Measurements from ENCODE around the gene PFKFB3. TPM values are rescaled to one million over a fixed set of nuclear protein-coding genes. Genes with fewer than 3 reads are reported as not detected.
A peak's percentile ranks its signal among the peaks of the same experiment; 100 is the strongest.

The PFKFB3 gene
- total and polyA plus RNA-seq, 2 of the 4 experiments (the other 2 are of a cell fraction), result 34.1 to 45.5 TPM

- BruUV-seq (replicated peaks), result TSS peak; percentile 31
- Histone ChIP-seq H2BK5ac (ENCODE audit: low read depth, low read length, poor library complexity, severe bottlenecking) (no peak overlapping the region), H3K4ac (ENCODE audit: low read depth, low read length) (0 out of 2 replicates have a peak overlapping the region, but pooled peaks have one; percentile 0), H4K8ac (ENCODE audit: low read depth in 2 of 2, low read length in 2 of 2) (no peak overlapping the region), H2BK15ac (ENCODE audit: low read depth, low read length) (no peak overlapping the region), H3K18ac (ENCODE audit: low read depth, low read length) (no peak overlapping the region), H3K27me3 (ENCODE audit: control insufficient read depth, insufficient read depth, low read length) (no peaks in the 10 kb centered on the region), H2BK20ac (ENCODE audit: low read depth, low read length) (no peak overlapping the region), H3K36me3 (ENCODE audit: control insufficient read depth, insufficient read depth, low read length) (peaks cover 92% of the 10 kb centered on the region), H4K5ac (ENCODE audit: low read depth, low read length) (no peak overlapping the region), H3K79me1 (ENCODE audit: low read depth in 1 of 2, low read length in 2 of 2) (peaks cover 27 to 94% of the 10 kb centered on the region in 2 experiments), H4K91ac (ENCODE audit: insufficient read depth, low read depth, low read length) (no peak overlapping the region), H3K4me2 (ENCODE audit: low read depth, low read length) (no peak overlapping the region), H3K23ac (ENCODE audit: low read depth, low read length) (no peak overlapping the region), H3K27ac (ENCODE audit: insufficient read depth, low read length) (peak overlapping the region; percentile 10; the same call in 1 of the 2 replicates), H4K20me1 (ENCODE audit: insufficient read depth, low read length) (peaks cover 65% of the 10 kb centered on the region), H3K14ac (replicated peaks; ENCODE audit: low read depth, low read length) (0 out of 2 replicates have a peak overlapping the region, but pooled peaks have one; percentile 0), H2AFZ (replicated peaks; ENCODE audit: low read length, poor library complexity) (peak overlapping the region; percentile 9), H2AK5ac (ENCODE audit: low read depth, low read length) (no peak overlapping the region), H3K56ac (ENCODE audit: extremely low read depth, insufficient read depth, low read length) (no peak overlapping the region), H3K9me3 (ENCODE audit: control insufficient read depth, insufficient read depth, low read length) (no peaks in the 10 kb centered on the region), H2AK9ac (replicated peaks; ENCODE audit: low read depth, low read length, poor library complexity) (peak overlapping the region; percentile 70), H3K4me3 (ENCODE audit: insufficient read depth, low read depth, low read length) (no peak overlapping the region), H2BK120ac (ENCODE audit: low read depth, low read length) (no peak overlapping the region; the same call in 1 of the 2 replicates), H3K9ac (ENCODE audit: low read depth, low read length) (no peak overlapping the region), H3K4me1 (ENCODE audit: control insufficient read depth, insufficient read depth, low read length) (peaks cover 4% of the 10 kb centered on the region), H3K9me1 (ENCODE audit: insufficient read depth, low read length) (peaks cover 10% of the 10 kb centered on the region)
- in situ Hi-C loops (cut with MboI; ENCODE audit: low sequenced_read_pairs) (no loop called here), intact Hi-C loops (cut with micrococcal nuclease) (no loop called here), dilution Hi-C loops (cut with HindIII; ENCODE audit: low sequenced_read_pairs, unreplicated experiment) (no loop called here)
- peak; percentile 55 for DNase-seq
- ChIA-PET CTCF (interaction anchor here (1.6 to 1.9 kb wide), 2 partner anchors 14 to 183 kb away, joined by 5 to 10 read pairs; no protein-coding TSS in a partner anchor), POLR2A (ENCODE audit: unreplicated experiment) (no interaction called here)
- TF ChIP-seq MAFK (IDR thresholded peaks at IDR 0.05; ENCODE audit: low read depth, low read length), result no peak
- no peak for TF ChIP-seq ELK1 (IDR thresholded peaks at IDR 0.05; ENCODE audit: borderline replicate concordance, low read depth, low read length)
- no peak for TF ChIP-seq FOS (IDR thresholded peaks at IDR 0.05; ENCODE audit: low read depth, low read length)
- no peak for TF ChIP-seq SMC3 (IDR thresholded peaks at IDR 0.05; ENCODE audit: low read depth, low read length)
- no peak for TF ChIP-seq CTCF (conservative IDR thresholded peaks at IDR 0.05; ENCODE audit: low read depth, low read length)
- TF ChIP-seq RCOR1 (IDR thresholded peaks at IDR 0.05; ENCODE audit: insufficient replicate concordance, low read length), result no peak
- no peak; the same call in 1 of the 2 replicates for TF ChIP-seq BHLHE40 (IDR thresholded peaks at IDR 0.05; ENCODE audit: low read depth, low read length)
- no peak for TF ChIP-seq CEBPB (IDR thresholded peaks at IDR 0.05; ENCODE audit: low read depth, low read length)
- TF ChIP-seq MXI1 (IDR thresholded peaks at IDR 0.05; ENCODE audit: borderline replicate concordance, low read depth, low read length), result no peak
- no peak for TF ChIP-seq RFX5 (IDR thresholded peaks at IDR 0.05; ENCODE audit: low read depth, low read length)
- TF ChIP-seq NFE2L2 (IDR thresholded peaks at IDR 0.05; ENCODE audit: low read depth, low read length), result no peak
- no peak for TF ChIP-seq POLR2A (IDR thresholded peaks at IDR 0.05; ENCODE audit: low read depth, low read length)
- no peak for TF ChIP-seq MAZ (IDR thresholded peaks at IDR 0.05; ENCODE audit: borderline replicate concordance, low read depth, low read length)
- peak; percentile 23; the same call in 1 of the 2 replicates for ATAC-seq (ENCODE audit: low read depth)
- WGBS, 2 experiments (ENCODE audit: extremely low coverage in 2 of 2, insufficient read length in 1 of 2), result 90% methylated on average over 16 of the region's 24 CpGs; no CpG with 5 or more reads in 1 of the 2 experiments
Observed at GRCh38 chr10:6218692-6219493, 16.2 kb downstream of the PFKFB3 start.
